Measurements from ENCODE around the gene CDK19.

The CDK19 gene

GRCh38 chr6:110708295-110708950, 106.8 kb downstream of the CDK19 start:
- Histone ChIP-seq H3K79me2 (no peaks in the 10 kb centered on the region), H3K4me2 (ENCODE audit: low read length) (no peak overlapping the region), H3K27ac (no peak overlapping the region), H3K9ac (no peak overlapping the region), H3K27me3 (ENCODE audit: control insufficient read depth, insufficient read depth, low read length) (no peaks in the 10 kb centered on the region), H3K36me3 (ENCODE audit: control insufficient read depth, insufficient read depth, low read length) (no peaks in the 10 kb centered on the region), H3K4me3 (ENCODE audit: low read depth, low read length) (no peak overlapping the region), H2AFZ (no peak overlapping the region), H3K4me1 (no peaks in the 10 kb centered on the region), H3K9me3 (ENCODE audit: control insufficient read depth, low read length) (no peaks in the 10 kb centered on the region)
- no peak for TF ChIP-seq CTCF (IDR thresholded peaks at IDR 0.05)

DNA sequence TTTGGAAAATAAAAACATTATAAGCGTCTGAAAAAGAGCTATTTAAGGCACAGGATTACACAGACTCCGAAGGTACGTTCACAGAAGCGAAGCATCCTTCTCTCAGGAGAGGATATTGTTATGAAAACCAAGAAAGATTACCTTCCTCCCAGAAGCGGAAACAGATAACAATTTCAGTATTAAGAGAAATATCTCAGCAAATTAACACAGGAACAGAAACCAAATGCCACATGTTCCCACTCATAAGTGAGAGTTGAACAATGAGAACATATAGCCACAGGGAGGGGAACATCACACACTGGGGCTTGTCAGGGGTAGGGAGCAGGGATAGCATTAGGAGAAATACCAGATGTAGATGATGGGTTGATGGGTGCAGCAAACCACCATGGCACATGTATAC, 109.7 kb downstream of the CDK19 start:
- Histone ChIP-seq H3K4me2 (ENCODE audit: low read length) (no peak overlapping the region), H3K4me3 (ENCODE audit: low read depth, low read length) (no peak overlapping the region), H3K27ac (no peak overlapping the region), H3K27me3 (ENCODE audit: control insufficient read depth, insufficient read depth, low read length) (no peaks in the 10 kb centered on the region), H3K4me1 (no peaks in the 10 kb centered on the region), H3K9ac (no peak overlapping the region), H3K9me3 (ENCODE audit: control insufficient read depth, low read length) (no peaks in the 10 kb centered on the region), H3K79me2 (no peaks in the 10 kb centered on the region), H3K36me3 (ENCODE audit: control insufficient read depth, insufficient read depth, low read length) (no peaks in the 10 kb centered on the region), H2AFZ (no peak overlapping the region)
- no peak for TF ChIP-seq CTCF (IDR thresholded peaks at IDR 0.05)

DNA sequence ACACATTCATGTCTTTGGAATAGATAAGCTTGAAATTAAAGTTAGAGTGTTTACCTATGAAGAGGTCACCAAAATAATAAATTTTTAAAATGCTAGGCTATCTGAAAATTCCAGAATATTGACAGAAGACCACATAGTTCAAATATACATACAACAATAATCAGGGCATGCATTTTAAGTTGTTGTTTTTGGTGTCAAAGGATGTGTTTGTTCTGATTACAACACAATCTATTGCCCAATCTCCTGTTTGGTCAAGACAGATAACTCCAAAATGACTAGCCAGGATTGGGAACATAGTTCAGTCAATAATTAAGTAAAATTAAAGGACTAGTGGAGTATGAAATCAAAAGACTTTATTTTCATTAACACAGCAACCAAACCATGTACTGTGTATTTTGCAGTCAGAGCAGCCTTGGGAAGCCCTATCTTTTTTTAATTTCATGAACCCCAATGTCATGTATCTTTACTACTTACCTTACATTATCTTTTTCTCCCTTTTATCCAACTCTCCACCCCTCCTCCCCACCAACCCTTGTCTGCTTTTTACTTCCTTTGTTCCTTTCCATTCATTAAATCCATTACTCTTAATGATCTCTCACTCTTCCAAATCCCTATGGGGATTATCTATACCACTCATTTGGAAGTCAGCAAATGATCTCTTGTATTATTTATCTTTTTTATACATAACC, 111.2 kb downstream of the CDK19 start:
- Histone ChIP-seq H3K4me2 (ENCODE audit: low read length) (no peak overlapping the region), H3K36me3 (ENCODE audit: control insufficient read depth, insufficient read depth, low read length) (no peaks in the 10 kb centered on the region), H3K9ac (no peak overlapping the region), H3K79me2 (no peaks in the 10 kb centered on the region), H3K4me3 (ENCODE audit: low read depth, low read length) (no peak overlapping the region), H3K27ac (no peak overlapping the region), H3K27me3 (ENCODE audit: control insufficient read depth, insufficient read depth, low read length) (no peaks in the 10 kb centered on the region), H2AFZ (no peak overlapping the region), H3K4me1 (no peaks in the 10 kb centered on the region), H3K9me3 (ENCODE audit: control insufficient read depth, low read length) (no peaks in the 10 kb centered on the region)
- TF ChIP-seq CTCF (IDR thresholded peaks at IDR 0.05), result no peak

DNA sequence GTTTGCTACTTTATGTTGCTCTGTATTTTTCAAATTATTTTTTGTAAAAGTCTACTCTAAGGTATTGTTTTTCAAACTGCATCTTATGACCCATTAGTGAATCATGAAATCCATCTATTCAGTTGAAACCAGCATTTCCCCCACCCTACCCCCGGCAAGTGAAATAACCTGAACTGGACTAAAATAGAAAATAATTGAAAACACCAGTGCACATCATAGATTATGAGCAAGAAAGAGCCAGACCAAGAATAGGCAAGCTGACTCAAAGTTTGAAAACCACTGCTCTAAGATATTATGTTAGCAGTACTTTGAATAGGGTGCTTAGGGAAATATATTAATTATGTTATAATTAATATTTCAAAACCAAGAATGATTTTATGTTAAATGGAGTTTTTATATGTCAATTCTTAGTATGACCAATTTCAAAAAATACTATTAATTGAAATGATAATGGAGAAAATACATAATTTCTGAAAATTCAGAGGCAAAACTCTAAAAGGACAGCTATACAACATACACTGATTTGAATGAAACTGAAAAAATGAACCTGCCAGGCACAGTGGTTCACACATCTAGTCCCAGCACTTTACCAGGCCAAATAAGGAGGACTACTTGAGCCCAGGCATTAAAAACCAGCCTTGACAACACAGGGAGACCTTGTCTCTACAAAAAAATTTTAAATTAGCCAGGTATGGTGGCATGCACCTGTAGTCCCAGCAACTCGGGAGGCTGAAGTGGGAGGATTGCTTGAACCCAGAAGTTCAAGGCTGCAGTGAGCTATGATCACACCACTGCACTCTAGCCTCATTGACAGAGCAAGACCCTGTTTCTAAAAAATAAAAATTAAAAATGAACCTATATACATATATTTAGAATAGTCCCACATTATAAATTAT, 112.0 kb downstream of the CDK19 start:
- TF ChIP-seq CTCF (IDR thresholded peaks at IDR 0.05), result no peak
- no peak overlapping the region for H3K27ac ChIP-seq
- H3K4me3 ChIP-seq (ENCODE audit: low read depth, low read length), result no peak overlapping the region
- no peaks in the 10 kb centered on the region for H3K79me2 ChIP-seq
- H3K9ac ChIP-seq, result no peak overlapping the region
- H3K4me1 ChIP-seq, result no peaks in the 10 kb centered on the region
- no peak overlapping the region for H2AFZ ChIP-seq
- no peaks in the 10 kb centered on the region for H3K36me3 ChIP-seq (ENCODE audit: control insufficient read depth, insufficient read depth, low read length)
- no peak overlapping the region for H3K4me2 ChIP-seq (ENCODE audit: low read length)
- no peaks in the 10 kb centered on the region for H3K27me3 ChIP-seq (ENCODE audit: control insufficient read depth, insufficient read depth, low read length)
- no peaks in the 10 kb centered on the region for H3K9me3 ChIP-seq (ENCODE audit: control insufficient read depth, low read length)
